Measurements from ENCODE around the gene PIK3C3. TPM values are rescaled to one million over a fixed set of nuclear protein-coding genes. Genes with fewer than 3 reads are reported as not detected.

Gene PIK3C3
- polyA plus RNA-seq, 1 of the 3 experiments (the other 2 are of a cell fraction) = 26.9 TPM

DNA sequence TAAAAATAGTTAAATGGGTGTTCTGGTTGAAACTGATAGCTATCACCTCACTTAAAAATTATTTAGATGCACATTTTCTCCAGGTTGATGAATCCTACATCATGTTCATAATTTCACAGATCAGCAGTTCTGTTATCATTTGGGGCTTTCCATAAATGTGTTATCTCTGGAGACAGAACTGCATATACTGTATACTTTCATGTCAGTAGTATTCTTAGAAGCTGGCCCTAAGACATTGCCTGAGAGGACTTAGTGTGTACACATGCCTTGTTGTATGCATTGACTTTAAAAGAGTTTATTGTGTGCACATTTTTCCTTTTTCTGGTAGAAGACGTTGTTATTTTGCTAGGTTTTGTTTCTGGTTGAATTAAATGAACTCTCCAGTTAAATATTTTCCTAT lies 41.0 kb downstream of the PIK3C3 start:
- Histone ChIP-seq H3K4me2 (no peak overlapping the region), H3K9me3 (no peaks in the 10 kb centered on the region), H3K27me3 (ENCODE audit: insufficient read depth) (no peaks in the 10 kb centered on the region), H3K36me3 (replicated peaks in 1 of 2; ENCODE audit: control insufficient read depth in 1 of 2, insufficient read depth in 2 of 2, low read length in 1 of 2) (peaks cover 82 to 87% of the 10 kb centered on the region in 2 experiments), H3K4me3 (ENCODE audit: low read depth in 2 of 2, low read length in 1 of 2) (no peak overlapping the region), H3K9me2 (no peaks in the 10 kb centered on the region), H3F3A (replicated peaks; ENCODE audit: insufficient read depth) (peaks cover 17% of the 10 kb centered on the region), H3K79me2 (ENCODE audit: insufficient read depth) (no peaks in the 10 kb centered on the region), H3K9ac (no peak overlapping the region), H3K4me1 (ENCODE audit: control insufficient read depth in 1 of 2, insufficient read depth in 2 of 2, low read depth in 1 of 2, low read length in 1 of 2) (peaks cover 0 to 22% of the 10 kb centered on the region in 2 experiments; a peak in 2 of 4 replicates), H3K27ac (ENCODE audit: low read depth in 2 of 2, low read length in 1 of 2) (no peak overlapping the region), H2AFZ (ENCODE audit: low read depth) (no peak overlapping the region), H4K20me1 (ENCODE audit: insufficient read depth) (no peaks in the 10 kb centered on the region)
- TF ChIP-seq TAF1 (IDR thresholded peaks at IDR 0.05; ENCODE audit: borderline replicate concordance, low read depth, low read length) = no peak
- ChIA-PET POLR2A (no interaction called here), CTCF (interaction anchor here (0.8 to 2.2 kb wide), 2 partner anchors 10 to 32 kb away, joined by 3 to 9 read pairs; no protein-coding TSS in a partner anchor)
- no peak for DNase-seq
- 94% methylated on average over 1 of the region's 1 CpG for WGBS (ENCODE audit: low lambda C conversion rate)

- peaks cover 17% of the 10 kb centered on the region for H3F3A ChIP-seq (replicated peaks; ENCODE audit: insufficient read depth)
- H3K4me1 ChIP-seq (ENCODE audit: control insufficient read depth in 1 of 2, insufficient read depth in 2 of 2, low read depth in 1 of 2, low read length in 1 of 2) = peaks cover 0 to 17% of the 10 kb centered on the region in 2 experiments; a peak in 2 of 4 replicates
- no peaks in the 10 kb centered on the region for H3K9me3 ChIP-seq
- no peak overlapping the region for H3K4me2 ChIP-seq
- peaks cover 82 to 86% of the 10 kb centered on the region in 2 experiments for H3K36me3 ChIP-seq (replicated peaks in 1 of 2; ENCODE audit: control insufficient read depth in 1 of 2, insufficient read depth in 2 of 2, low read length in 1 of 2)
- WGBS (ENCODE audit: low lambda C conversion rate) = 95% methylated on average over 4 of the region's 4 CpGs
- no peak overlapping the region for H3K27ac ChIP-seq (ENCODE audit: low read depth in 2 of 2, low read length in 1 of 2)
- CTCF ChIA-PET = no interaction called here
- H3K27me3 ChIP-seq (ENCODE audit: insufficient read depth) = no peaks in the 10 kb centered on the region
- DNase-seq = no peak
- no peaks in the 10 kb centered on the region for H4K20me1 ChIP-seq (ENCODE audit: insufficient read depth)
- POLR2A ChIA-PET = no interaction called here
- H3K9ac ChIP-seq = no peak overlapping the region
- no peaks in the 10 kb centered on the region for H3K79me2 ChIP-seq (ENCODE audit: insufficient read depth)
- H2AFZ ChIP-seq (ENCODE audit: low read depth) = no peak overlapping the region
- H3K4me3 ChIP-seq (ENCODE audit: low read depth in 2 of 2, low read length in 1 of 2) = no peak overlapping the region
- H3K9me2 ChIP-seq = no peaks in the 10 kb centered on the region
- TF ChIP-seq SIN3A (IDR thresholded peaks at IDR 0.05; ENCODE audit: borderline replicate concordance, low read depth, low read length) = no peak
- TF ChIP-seq, protein P1, sequence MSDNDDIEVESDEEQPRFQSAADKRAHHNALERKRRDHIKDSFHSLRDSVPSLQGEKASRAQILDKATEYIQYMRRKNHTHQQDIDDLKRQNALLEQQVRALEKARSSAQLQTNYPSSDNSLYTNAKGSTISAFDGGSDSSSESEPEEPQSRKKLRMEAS (IDR thresholded peaks at IDR 0.05; ENCODE audit: low read depth) = no peak
- TF ChIP-seq FOXJ3 (CRISPR knock-in tag; IDR thresholded peaks at IDR 0.05) = no peak
- TF ChIP-seq YY1 (IDR thresholded peaks at IDR 0.05; ENCODE audit: low read depth) = no peak
- TF ChIP-seq ELF1 (IDR thresholded peaks at IDR 0.05) = no peak
- TF ChIP-seq, protein P2, sequence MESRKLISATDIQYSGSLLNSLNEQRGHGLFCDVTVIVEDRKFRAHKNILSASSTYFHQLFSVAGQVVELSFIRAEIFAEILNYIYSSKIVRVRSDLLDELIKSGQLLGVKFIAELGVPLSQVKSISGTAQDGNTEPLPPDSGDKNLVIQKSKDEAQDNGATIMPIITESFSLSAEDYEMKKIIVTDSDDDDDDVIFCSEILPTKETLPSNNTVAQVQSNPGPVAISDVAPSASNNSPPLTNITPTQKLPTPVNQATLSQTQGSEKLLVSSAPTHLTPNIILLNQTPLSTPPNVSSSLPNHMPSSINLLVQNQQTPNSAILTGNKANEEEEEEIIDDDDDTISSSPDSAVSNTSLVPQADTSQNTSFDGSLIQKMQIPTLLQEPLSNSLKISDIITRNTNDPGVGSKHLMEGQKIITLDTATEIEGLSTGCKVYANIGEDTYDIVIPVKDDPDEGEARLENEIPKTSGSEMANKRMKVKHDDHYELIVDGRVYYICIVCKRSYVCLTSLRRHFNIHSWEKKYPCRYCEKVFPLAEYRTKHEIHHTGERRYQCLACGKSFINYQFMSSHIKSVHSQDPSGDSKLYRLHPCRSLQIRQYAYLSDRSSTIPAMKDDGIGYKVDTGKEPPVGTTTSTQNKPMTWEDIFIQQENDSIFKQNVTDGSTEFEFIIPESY (IDR thresholded peaks at IDR 0.05; ENCODE audit: borderline replicate concordance, low read depth) = no peak
- no peak for TF ChIP-seq TCF12 (IDR thresholded peaks at IDR 0.05)
- no peak for TF ChIP-seq POLR2AphosphoS5 (IDR thresholded peaks at IDR 0.05; ENCODE audit: low read depth, low read length)
- TF ChIP-seq CHD2 (IDR thresholded peaks at IDR 0.05; ENCODE audit: low read length, partially characterized antibody) = no peak
- no peak for TF ChIP-seq JUND (IDR thresholded peaks at IDR 0.05)
Observed at GRCh38 chr18:41999751-42000150, 44.7 kb downstream of the PIK3C3 start.

- Histone ChIP-seq H3K4me3 (ENCODE audit: low read depth in 2 of 2, low read length in 1 of 2) (no peak overlapping the region), H3K27me3 (ENCODE audit: insufficient read depth) (no peaks in the 10 kb centered on the region), H3K4me1 (ENCODE audit: control insufficient read depth in 1 of 2, insufficient read depth in 2 of 2, low read depth in 1 of 2, low read length in 1 of 2) (peaks cover 0 to 15% of the 10 kb centered on the region in 2 experiments; a peak in 2 of 4 replicates), H3K36me3 (replicated peaks in 1 of 2; ENCODE audit: control insufficient read depth in 1 of 2, insufficient read depth in 2 of 2, low read length in 1 of 2) (peaks cover 82 to 87% of the 10 kb centered on the region in 2 experiments), H3K9me3 (no peaks in the 10 kb centered on the region), H3K27ac (ENCODE audit: low read depth in 2 of 2, low read length in 1 of 2) (no peak overlapping the region), H3K4me2 (no peak overlapping the region), H3K9me2 (no peaks in the 10 kb centered on the region), H4K20me1 (ENCODE audit: insufficient read depth) (no peaks in the 10 kb centered on the region), H3K9ac (no peak overlapping the region), H3F3A (replicated peaks; ENCODE audit: insufficient read depth) (peaks cover 10% of the 10 kb centered on the region), H3K79me2 (ENCODE audit: insufficient read depth) (no peaks in the 10 kb centered on the region), H2AFZ (ENCODE audit: low read depth) (no peak overlapping the region)
- TF ChIP-seq FOXJ3 (CRISPR knock-in tag; IDR thresholded peaks at IDR 0.05) (no peak), EZH2phosphoT487 (IDR thresholded peaks at IDR 0.05; ENCODE audit: borderline replicate concordance, low read depth) (no peak)
- POLR2A ChIA-PET = no interaction called here
- WGBS (ENCODE audit: low lambda C conversion rate) = 95% methylated on average over 3 of the region's 3 CpGs
- DNase-seq = no peak
- CTCF ChIA-PET = interaction anchor here (1.1 kb wide), 1 partner anchor 27 kb away, joined by 4 read pairs; no protein-coding TSS in a partner anchor
Observed at GRCh38 chr18:42001801-42002200, 46.8 kb downstream of the PIK3C3 start.

All from SK-N-SH (cell line).